Naive B cell (primary cell): Measurements from ENCODE around the gene SHISA8. TPM values are rescaled to one million over a fixed set of nuclear protein-coding genes. Genes with fewer than 3 reads are reported as not detected.
"Not testable (repeated sequence)": the region's sequence is repeated elsewhere in the genome, so short reads cannot be mapped to it uniquely, and the experiment has no call there.

Experiments
- ATAC-seq, 2 donors: fragments of 150-1000 bp; cut with Tn5 transposase; 2 replicates each; pipeline ENCODE4 v1.10.0; 2021; ENCODE audit warnings: low read depth in 2 of 2, mild to moderate bottlenecking in 2 of 2, moderate library complexity in 2 of 2
- DNase-seq: peaks from one replicate; pipeline ENCODE4 v3.0.0; 2022
- H3K27ac Mint-ChIP-seq, 6 donors: one replicate each; pipeline ENCODE4 v1.8.0; 2020 to 2022; ENCODE audit warnings: mild to moderate bottlenecking in 6 of 6, mixed read lengths in 6 of 6, moderate library complexity in 5 of 6, inconsistent platforms in 2 of 6
- H3K27me3 Mint-ChIP-seq, 3 donors: one replicate each; pipeline ENCODE4 v1.8.0; 2021 to 2022; ENCODE audit warnings: mixed read lengths in 3 of 3, mild to moderate bottlenecking in 1 of 3
- H3K36me3 Mint-ChIP-seq, 2 donors: one replicate each; pipeline ENCODE4 v1.8.0; 2020 to 2022; ENCODE audit warnings: mixed read lengths in 2 of 2, inconsistent platforms in 1 of 2, mild to moderate bottlenecking in 1 of 2
- H3K4me1 Mint-ChIP-seq, 3 donors: one replicate each; pipeline ENCODE4 v1.8.0; 2020 to 2022; ENCODE audit warnings: mixed read lengths in 3 of 3, inconsistent platforms in 1 of 3, mild to moderate bottlenecking in 1 of 3, moderate library complexity in 1 of 3
- H3K4me3 Mint-ChIP-seq, 8 donors: one replicate each; pipeline ENCODE4 v1.8.0; 2020 to 2022; ENCODE audit warnings: mild to moderate bottlenecking in 8 of 8, mixed read lengths in 8 of 8, moderate library complexity in 8 of 8, inconsistent platforms in 2 of 8
- H3K9me3 Mint-ChIP-seq, 7 donors: one replicate each; pipeline ENCODE4 v1.8.0; 2020 to 2022; ENCODE audit warnings: mixed read lengths in 7 of 7, mild to moderate bottlenecking in 5 of 7, inconsistent platforms in 2 of 7, moderate library complexity in 1 of 7
- polyA plus RNA-seq, 6 donors: library from polyadenylated mRNA; unstranded; fragments of 300-500 nt; fragmentation: Illumina TruSeq; gene quantifications; one replicate each; pipeline ENCODE4 v1.2.3, GENCODE V29; 2021; ENCODE audit warnings: low read depth in 6 of 6

Gene SHISA8
- polyA plus RNA-seq, 6 donors from 2014 or later = 0.28 to 1.7 (median 0.67) TPM

DNA sequence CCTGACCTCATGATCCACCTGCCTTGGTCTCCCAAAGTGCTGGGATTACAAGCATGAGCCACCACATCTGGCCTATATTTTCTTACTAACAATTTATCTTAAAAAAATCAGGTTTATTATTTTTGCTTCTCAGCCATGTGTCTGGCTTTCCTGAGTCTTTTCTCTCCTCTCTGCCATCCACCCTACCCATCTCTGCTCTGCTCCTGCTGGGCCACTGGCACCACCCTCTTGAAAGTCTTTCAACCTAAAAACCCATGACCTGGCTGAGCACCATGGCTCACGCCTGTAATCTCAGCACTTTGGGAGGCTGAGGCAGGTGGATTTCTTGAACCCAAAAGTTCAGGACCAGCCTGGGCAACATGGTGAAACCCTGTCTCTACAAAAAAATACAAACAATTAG, 44.8 kb downstream of the SHISA8 start:
- not testable (repeated sequence) for H3K4me3 Mint-ChIP-seq, H3K27ac Mint-ChIP-seq, DNase-seq, H3K36me3 Mint-ChIP-seq, H3K27me3 Mint-ChIP-seq, ATAC-seq, H3K9me3 Mint-ChIP-seq
- peaks cover 18 to 42% (median 29%) of the 10 kb centered on the region in 3 donors for H3K4me1 Mint-ChIP-seq

DNA sequence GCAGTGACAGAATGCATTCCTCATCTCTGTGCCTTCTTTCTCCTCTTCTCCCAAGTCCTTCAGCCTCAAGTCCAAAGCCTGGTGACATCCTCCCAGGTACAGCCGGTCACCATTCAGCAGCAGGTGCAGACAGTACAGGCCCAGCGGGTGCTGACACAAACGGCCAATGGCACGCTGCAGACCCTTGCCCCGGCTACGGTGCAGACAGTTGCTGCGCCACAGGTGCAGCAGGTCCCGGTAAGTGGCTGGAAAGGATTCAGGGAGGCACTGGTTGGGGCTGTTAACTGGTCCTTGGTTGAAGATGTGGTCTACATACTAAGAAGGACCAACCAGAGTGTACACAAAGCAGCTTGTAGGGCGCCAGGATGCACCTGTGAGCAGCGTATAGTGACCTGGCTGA, 46.3 kb downstream of the SHISA8 start:
- no peak overlapping the region for H3K4me3 Mint-ChIP-seq
- H3K4me1 Mint-ChIP-seq = peaks cover 23 to 54% (median 34%) of the 10 kb centered on the region in 3 donors
- H3K27ac Mint-ChIP-seq = peak overlapping the region in 1 of 6 donors; percentile 37
- H3K9me3 Mint-ChIP-seq = no peaks in the 10 kb centered on the region
- H3K36me3 Mint-ChIP-seq = peaks cover 0 to 5% of the 10 kb centered on the region in 2 donors
- ATAC-seq (no peak), DNase-seq (no peak)
- H3K27me3 Mint-ChIP-seq = no peaks in the 10 kb centered on the region

DNA sequence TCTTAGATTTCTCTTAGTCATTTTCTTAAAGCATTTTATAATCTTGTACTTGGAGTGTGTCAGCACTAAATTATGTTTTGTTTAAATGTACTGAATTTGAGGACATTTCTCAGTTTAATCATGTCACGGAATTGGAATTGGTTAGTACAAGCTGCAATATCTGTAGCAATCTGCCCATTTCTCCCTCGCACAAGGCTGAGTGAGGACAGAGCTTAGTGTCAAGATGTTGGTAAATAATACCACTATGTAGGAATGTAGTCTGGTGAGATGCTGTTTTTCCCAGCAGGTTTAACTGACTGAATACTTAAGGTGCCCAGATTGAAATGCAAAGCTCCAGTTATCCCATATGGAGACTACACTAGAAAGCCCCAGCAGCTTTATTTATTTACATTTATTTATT, 51.4 kb downstream of the SHISA8 start:
- peak overlapping the region; percentile 26 to 86 (median 67) for H3K4me3 Mint-ChIP-seq
- peak overlapping the region; percentile 94 to 97 (median 96) for H3K27ac Mint-ChIP-seq
- no peak for ATAC-seq
- H3K36me3 Mint-ChIP-seq = no peaks in the 10 kb centered on the region
- DNase-seq = no peak
- H3K4me1 Mint-ChIP-seq = peaks cover 57 to 86% (median 67%) of the 10 kb centered on the region in 3 donors
- no peaks in the 10 kb centered on the region for H3K9me3 Mint-ChIP-seq
- no peaks in the 10 kb centered on the region for H3K27me3 Mint-ChIP-seq

DNA sequence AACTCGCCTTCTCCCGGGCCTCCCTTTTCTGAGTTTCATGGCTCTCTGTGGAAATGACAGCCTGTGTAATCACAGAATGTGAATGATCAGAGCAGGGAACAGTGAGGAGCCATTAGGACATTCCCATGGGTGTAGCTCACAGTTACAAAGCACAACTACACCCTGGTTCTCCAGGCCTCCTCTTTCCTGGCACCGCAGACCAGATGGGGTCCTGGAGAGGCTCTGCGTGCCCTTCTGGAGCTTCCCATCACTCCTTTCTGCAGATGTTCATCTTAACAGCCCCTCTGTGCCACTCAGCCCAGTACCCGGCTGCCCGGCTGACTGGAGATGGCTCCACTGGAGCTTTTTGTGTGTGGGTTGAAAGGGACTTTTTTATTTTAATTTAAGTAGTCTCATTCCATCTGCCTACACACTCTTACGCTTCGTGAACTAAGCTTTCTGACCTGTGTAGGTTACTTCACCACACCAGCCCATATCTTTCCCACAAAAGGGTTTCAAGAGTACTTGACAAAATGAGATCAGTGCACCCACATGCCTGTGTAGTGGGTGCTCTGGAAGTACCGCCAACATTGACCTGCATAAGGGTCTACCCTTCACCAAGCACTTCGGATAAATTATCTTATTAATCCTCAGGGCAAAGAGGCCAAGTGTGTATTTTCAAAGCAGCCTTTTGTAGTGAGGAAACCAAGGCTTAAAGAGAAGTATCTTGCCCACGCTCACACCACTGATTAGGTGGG, 52.2 kb downstream of the SHISA8 start:
- Mint-ChIP-seq H3K27me3 (no peaks in the 10 kb centered on the region), H3K36me3 (no peaks in the 10 kb centered on the region), H3K4me1 (peaks cover 63 to 94% (median 74%) of the 10 kb centered on the region in 3 donors), H3K4me3 (peak overlapping the region; percentile 34 to 86 (median 76)), H3K27ac (peak overlapping the region; percentile 94 to 97 (median 96)), H3K9me3 (no peaks in the 10 kb centered on the region)
- peak; percentile 59 for DNase-seq
- peak; percentile 74 to 77 for ATAC-seq

DNA sequence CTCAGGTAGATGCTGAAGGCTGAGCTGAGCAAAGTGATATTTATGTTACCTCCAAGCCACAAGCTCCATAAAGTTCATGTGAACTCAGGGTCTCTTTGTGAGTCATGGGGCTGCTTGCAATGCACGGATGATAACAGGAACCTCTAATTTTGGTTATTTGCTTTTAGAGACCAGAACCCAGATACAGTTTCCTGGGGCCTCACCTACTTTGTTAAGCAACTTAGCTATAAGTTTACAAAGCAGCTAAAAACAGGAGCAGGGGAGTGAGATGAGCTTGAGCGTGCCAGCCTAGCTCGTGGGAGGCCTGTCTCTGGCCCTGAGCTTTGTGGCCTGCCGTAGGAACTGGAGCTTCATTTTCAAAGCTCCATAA, 52.7 kb downstream of the SHISA8 start:
- no peaks in the 10 kb centered on the region for H3K27me3 Mint-ChIP-seq
- ATAC-seq = peak; percentile 50 to 63
- no peaks in the 10 kb centered on the region for H3K36me3 Mint-ChIP-seq
- no peaks in the 10 kb centered on the region for H3K9me3 Mint-ChIP-seq
- H3K4me1 Mint-ChIP-seq = peaks cover 68 to 99% (median 80%) of the 10 kb centered on the region in 3 donors
- peak overlapping the region; percentile 94 to 97 (median 96) for H3K27ac Mint-ChIP-seq
- H3K4me3 Mint-ChIP-seq = peak overlapping the region; percentile 34 to 86 (median 76)
- DNase-seq = peak; percentile 57

Other genes starting within 250 kb of the SHISA8 start
- gene SNU13, start 226.2 kb downstream of the SHISA8 start, polyA plus RNA-seq = 100 to 1,000 TPM; 264 to 311 (median 271) TPM
- gene MEI1, start 215.6 kb downstream of the SHISA8 start, polyA plus RNA-seq = 100 to 1,000 TPM in 1 of 6 donors, 10 to 100 TPM in 5; 75.0 to 160 (median 83.4) TPM
- gene CCDC134, start 114.4 kb downstream of the SHISA8 start, polyA plus RNA-seq = 1 to 10 TPM; 2.1 to 7.6 (median 3.6) TPM
- 10 to 100 TPM; 30.1 to 52.8 (median 40.7) TPM for gene SREBF2, start 82.0 kb downstream of the SHISA8 start, polyA plus RNA-seq
- gene TNFRSF13C, start 11.7 kb upstream of the SHISA8 start, polyA plus RNA-seq = 100 to 1,000 TPM in 1 of 6 donors, 10 to 100 TPM in 5; 65.3 to 104 (median 84.2) TPM
- 10 to 100 TPM; 41.2 to 70.9 (median 53.0) TPM for gene CENPM, start 32.1 kb upstream of the SHISA8 start, polyA plus RNA-seq
- not detected for gene SEPTIN3, start 54.4 kb upstream of the SHISA8 start, polyA plus RNA-seq
- gene WBP2NL, start 83.7 kb upstream of the SHISA8 start, polyA plus RNA-seq = 1 to 10 TPM in 4 of 6 donors, under 1 TPM in 2; 0.63 to 3.0 (median 1.2) TPM
- gene NAGA, start 155.7 kb upstream of the SHISA8 start, polyA plus RNA-seq = 10 to 100 TPM; 10.5 to 13.9 (median 11.3) TPM
- gene PHETA2, start 159.2 kb upstream of the SHISA8 start, polyA plus RNA-seq = 1 to 10 TPM in 2 of 6 donors, under 1 TPM in 4; 0.43 to 2.1 (median 0.67) TPM
- gene SMDT1, start 164.6 kb upstream of the SHISA8 start, polyA plus RNA-seq = 100 to 1,000 TPM; 182 to 363 (median 235) TPM
- 100 to 1,000 TPM in 3 of 6 donors, 10 to 100 TPM in 3; 96.8 to 110 (median 104) TPM for gene NDUFA6, start 175.7 kb upstream of the SHISA8 start, polyA plus RNA-seq
- gene CYP2D6, start 215.7 kb upstream of the SHISA8 start, polyA plus RNA-seq = under 1 TPM in 2 of 6 donors, not detected in 4; 0.14 to 0.61 TPM